ENCODE measurements around the gene METAP1D.

DNA sequence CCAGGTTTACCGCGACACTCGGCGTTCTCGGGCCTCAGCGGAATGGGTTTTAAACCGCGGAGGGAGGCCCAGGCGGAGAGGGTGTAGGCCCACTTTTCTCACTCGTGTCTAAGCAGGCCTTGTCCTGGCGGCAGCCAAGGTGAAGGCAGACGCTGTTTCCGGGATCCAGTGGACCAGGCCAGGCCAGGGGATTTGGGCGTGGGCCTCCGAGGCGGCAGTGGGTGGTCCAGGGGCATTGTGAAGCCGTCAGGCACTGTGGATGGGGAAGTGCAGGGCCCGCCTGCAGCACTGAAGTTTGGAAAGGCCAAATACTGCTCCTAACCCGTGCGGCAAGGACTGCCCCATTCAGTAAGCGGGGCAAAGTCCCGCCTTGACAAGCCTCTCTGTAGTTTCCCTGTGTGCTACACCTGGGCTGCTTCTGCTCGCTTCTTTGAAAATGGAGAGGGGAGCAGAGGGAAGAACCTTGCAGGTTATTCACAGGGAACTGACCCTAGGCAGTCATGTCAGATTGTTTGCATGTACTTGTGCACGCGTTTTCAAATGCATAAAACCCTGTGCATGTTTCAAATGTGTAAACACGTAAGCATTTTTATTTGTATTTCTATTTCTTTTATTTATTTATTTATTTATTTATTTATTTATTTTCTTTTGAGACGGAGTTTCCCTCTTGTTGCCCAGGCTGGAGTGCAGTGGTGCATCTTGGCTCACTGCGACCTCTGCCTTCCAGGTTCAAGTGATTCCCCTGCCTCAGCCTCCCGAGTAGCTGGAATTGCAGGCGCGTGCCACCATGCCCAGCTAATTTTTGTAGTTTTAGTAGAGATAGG, 110.4 kb downstream of the METAP1D start:
- TF ChIP-seq POLR2A (IDR thresholded peaks at IDR 0.05; ENCODE audit: low read length) (no peak), GATA1 (IDR thresholded peaks at IDR 0.05; ENCODE audit: low read depth, low read length) (no peak)
